A549 treated with RU486 at 1 μM for 4 hours (cell line): ENCODE measurements around the gene PLSCR4. TPM values are rescaled to one million over a fixed set of nuclear protein-coding genes. Genes with fewer than 3 reads are reported as not detected.

Source experiments
- total RNA-seq: library from RNA; stranded (reverse); fragments of 200-300 nt; extraction: Qiagen RNA extraction; gene quantifications from 5 replicates; pipeline ENCODE4 v1.2.3, GENCODE V29; 2022; ENCODE audit warnings: low read depth

Gene PLSCR4
- total RNA-seq: 3.9 to 7.0 TPM (median 4.6 TPM) in 5 replicates

GRCh38 chr3:146250449-146251382, at the start of gene PLSCR4:
Gene PLSCR4 (minus strand): TSS chr3:146251105. CDS start chr3:146222071, 29,034 bp downstream.

GRCh38 chr3:146160964-146161662, 89.8 kb downstream of the PLSCR4 start, which contains the start of gene PLOD2:
Gene PLOD2 (minus strand): TSS chr3:146161184. CDS start chr3:146160989, 195 bp downstream.

Other genes with a start within 250 kb of the PLSCR4 start
- gene PLOD2, start 89.9 kb downstream of the PLSCR4 start, total RNA-seq: 60.3 to 153 TPM (median 135 TPM) in 5 replicates
- not detected in 5 replicates for gene PLSCR2, start 218.5 kb upstream of the PLSCR4 start, total RNA-seq